Endothelial cell (in vitro differentiated cells): ENCODE data around the gene PRSS16. TPM values are rescaled to one million over a fixed set of nuclear protein-coding genes. Genes with fewer than 3 reads are reported as not detected.

Experiments
- DNase-seq: peaks from one replicate; pipeline ENCODE4 v3.0.0; 2021; ENCODE audit warnings: low spot score
- H3K27ac Mint-ChIP-seq: one replicate; pipeline ENCODE4 v1.8.0; 2021; ENCODE audit warnings: mixed read lengths, inconsistent platforms; ENCODE audit not compliant: unreplicated experiment
- H3K27me3 Mint-ChIP-seq: one replicate; pipeline ENCODE4 v1.8.0; 2021; ENCODE audit warnings: mild to moderate bottlenecking, moderate library complexity, mixed read lengths, inconsistent platforms; ENCODE audit not compliant: unreplicated experiment
- H3K36me3 Mint-ChIP-seq: one replicate; pipeline ENCODE4 v1.8.0; 2021; ENCODE audit warnings: mild to moderate bottlenecking, low read depth, mixed read lengths, inconsistent platforms; ENCODE audit not compliant: unreplicated experiment
- H3K4me1 Mint-ChIP-seq: one replicate; pipeline ENCODE4 v1.8.0; 2021; ENCODE audit warnings: mild to moderate bottlenecking, mixed read lengths, inconsistent platforms; ENCODE audit not compliant: unreplicated experiment
- H3K4me3 Mint-ChIP-seq: one replicate; pipeline ENCODE4 v1.8.0; 2021; ENCODE audit warnings: mild to moderate bottlenecking, mixed read lengths, inconsistent platforms; ENCODE audit not compliant: unreplicated experiment
- H3K9me3 Mint-ChIP-seq: one replicate; pipeline ENCODE4 v1.8.0; 2021; ENCODE audit warnings: mixed read lengths, inconsistent platforms; ENCODE audit not compliant: unreplicated experiment
- total RNA-seq: library from RNA; stranded (reverse); fragmentation: NEBNext Ultra II Directional; extraction: Animal tissue kit (Norgen Biotek cat#: 25700); gene quantifications from one replicate; pipeline ENCODE4 v1.2.1, GENCODE V29; 2021; ENCODE audit not compliant: unreplicated experiment
- TF ChIP-seq, protein P1 (sequence below): fragments of 200-600 bp; sonication (generic); IDR thresholded peaks from one replicate; pipeline ENCODE4 v1.5.0; 2021; ENCODE audit warnings: antibody characterized with exemption; ENCODE audit not compliant: unreplicated experiment

PRSS16 gene
- total RNA-seq, 1 donor from 2014 or later, result 6.1 TPM

DNA sequence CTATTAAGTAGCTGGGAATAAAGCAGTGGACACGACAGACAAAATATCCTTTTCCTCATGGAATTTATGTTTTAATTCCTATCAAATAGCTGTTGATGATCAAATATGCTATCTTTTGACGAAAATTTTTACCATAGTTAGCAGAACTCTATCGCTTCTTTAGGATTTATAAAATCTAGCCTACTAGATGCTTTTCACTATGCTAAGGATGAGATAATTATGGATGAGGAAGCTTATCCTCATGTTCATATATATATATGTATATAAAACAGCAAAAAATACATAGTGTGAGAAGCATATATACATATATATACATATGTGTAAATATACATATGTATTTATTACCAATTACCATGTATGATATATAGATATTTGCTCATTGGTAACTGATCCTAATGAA lies 12.9 kb upstream of the PRSS16 start:
- Mint-ChIP-seq H3K4me3 (peak overlapping the region; percentile 82), H3K27ac (no peak overlapping the region), H3K9me3 (no peaks in the 10 kb centered on the region), H3K4me1 (peaks cover 21% of the 10 kb centered on the region), H3K36me3 (no peaks in the 10 kb centered on the region), H3K27me3 (peaks cover 9% of the 10 kb centered on the region)
- DNase-seq, result no peak
- TF ChIP-seq, protein P1, sequence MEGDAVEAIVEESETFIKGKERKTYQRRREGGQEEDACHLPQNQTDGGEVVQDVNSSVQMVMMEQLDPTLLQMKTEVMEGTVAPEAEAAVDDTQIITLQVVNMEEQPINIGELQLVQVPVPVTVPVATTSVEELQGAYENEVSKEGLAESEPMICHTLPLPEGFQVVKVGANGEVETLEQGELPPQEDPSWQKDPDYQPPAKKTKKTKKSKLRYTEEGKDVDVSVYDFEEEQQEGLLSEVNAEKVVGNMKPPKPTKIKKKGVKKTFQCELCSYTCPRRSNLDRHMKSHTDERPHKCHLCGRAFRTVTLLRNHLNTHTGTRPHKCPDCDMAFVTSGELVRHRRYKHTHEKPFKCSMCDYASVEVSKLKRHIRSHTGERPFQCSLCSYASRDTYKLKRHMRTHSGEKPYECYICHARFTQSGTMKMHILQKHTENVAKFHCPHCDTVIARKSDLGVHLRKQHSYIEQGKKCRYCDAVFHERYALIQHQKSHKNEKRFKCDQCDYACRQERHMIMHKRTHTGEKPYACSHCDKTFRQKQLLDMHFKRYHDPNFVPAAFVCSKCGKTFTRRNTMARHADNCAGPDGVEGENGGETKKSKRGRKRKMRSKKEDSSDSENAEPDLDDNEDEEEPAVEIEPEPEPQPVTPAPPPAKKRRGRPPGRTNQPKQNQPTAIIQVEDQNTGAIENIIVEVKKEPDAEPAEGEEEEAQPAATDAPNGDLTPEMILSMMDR, result no peak

DNA sequence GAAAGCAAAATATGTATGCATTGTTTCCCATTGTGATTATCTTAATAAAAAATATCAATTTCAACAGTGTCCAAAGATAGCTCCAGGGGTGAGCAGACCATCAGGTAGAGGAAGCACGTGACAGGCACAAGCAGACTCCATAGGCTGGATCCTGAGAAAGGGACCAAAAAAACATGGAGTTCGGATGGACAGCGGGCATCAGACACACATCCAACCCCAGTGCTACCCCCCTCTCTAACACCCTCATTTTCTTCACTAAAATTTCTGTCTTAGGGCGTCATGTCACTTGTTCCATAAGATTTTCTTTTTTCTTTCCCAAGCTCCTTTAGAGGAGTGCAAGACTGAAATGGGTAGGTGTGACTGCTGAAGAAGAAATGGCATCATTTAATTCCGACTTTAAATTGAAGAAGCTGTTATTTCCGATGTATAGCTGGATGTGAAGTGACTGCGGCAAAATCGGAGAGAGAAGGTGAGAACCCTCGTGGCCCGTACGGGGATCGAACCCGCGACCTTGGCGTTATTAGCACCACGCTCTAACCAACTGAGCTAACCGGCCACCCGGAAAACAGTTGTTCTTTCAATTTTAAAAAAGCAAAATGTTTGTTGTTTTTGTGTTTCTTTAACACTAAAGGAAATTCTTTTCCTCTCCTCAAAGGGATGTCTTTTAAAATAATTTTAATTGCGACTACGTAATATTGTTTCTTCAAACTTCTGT lies 10.3 kb upstream of the PRSS16 start:
- TF ChIP-seq, protein P1, result no peak
- H3K27me3 Mint-ChIP-seq, result peaks cover 7% of the 10 kb centered on the region
- DNase-seq, result peak; percentile 42
- no peaks in the 10 kb centered on the region for H3K9me3 Mint-ChIP-seq
- no peaks in the 10 kb centered on the region for H3K36me3 Mint-ChIP-seq
- H3K4me3 Mint-ChIP-seq, result peak overlapping the region; percentile 86
- peaks cover 11% of the 10 kb centered on the region for H3K4me1 Mint-ChIP-seq
- peak overlapping the region; percentile 64 for H3K27ac Mint-ChIP-seq

DNA sequence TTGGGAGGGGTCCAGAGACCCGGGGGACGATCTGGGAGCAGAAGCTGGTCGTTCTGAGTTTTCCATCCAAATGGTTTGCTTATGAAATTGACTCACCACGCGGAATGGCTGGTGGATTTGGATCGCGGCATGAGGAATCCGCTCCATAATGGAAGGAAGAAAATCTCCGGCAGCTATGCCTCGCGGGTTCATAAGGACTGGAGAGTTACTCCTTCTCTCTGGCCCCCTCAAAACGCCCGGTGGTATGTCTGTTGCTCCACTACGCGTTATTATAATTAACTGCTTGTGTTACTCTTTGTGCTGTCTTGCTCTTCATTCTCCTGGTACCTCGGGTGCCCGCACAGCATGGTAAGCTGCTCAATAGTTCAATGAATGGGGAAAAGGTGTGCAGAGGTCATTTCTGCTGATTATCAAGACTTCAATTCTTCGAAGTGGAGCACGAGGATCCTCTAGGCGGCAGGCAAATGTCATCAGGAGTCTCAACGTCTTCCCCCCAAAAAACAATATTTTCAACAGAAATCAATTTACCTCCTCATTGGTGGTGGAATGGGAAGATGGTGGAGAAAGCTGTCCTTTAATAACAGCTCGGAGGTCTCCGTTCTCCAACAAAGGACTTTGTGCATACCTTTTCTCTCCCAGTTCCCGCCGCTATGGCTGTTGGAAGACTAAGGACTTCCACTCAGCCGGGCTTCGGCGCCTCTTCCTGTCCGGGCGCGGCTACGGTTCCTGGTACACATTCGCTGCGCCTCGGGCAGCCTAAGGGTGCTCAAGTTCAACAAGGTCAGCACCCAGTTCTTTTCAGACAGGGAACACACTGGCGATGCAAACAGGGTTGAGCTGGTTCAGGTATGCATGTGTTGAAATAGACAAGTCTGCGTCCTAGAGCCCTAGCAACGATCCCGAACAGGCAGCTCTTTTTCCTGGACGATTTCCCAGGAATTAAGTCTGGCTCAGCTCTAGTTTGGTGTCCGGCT lies 9.2 kb upstream of the PRSS16 start:
- no peaks in the 10 kb centered on the region for H3K9me3 Mint-ChIP-seq
- H3K27me3 Mint-ChIP-seq, result peaks cover 7% of the 10 kb centered on the region
- H3K4me3 Mint-ChIP-seq, result peak overlapping the region; percentile 86
- no peaks in the 10 kb centered on the region for H3K36me3 Mint-ChIP-seq
- TF ChIP-seq, protein P1, result no peak
- H3K27ac Mint-ChIP-seq, result peak overlapping the region; percentile 65
- peaks cover 11% of the 10 kb centered on the region for H3K4me1 Mint-ChIP-seq
- DNase-seq, result peak; percentile 26

DNA sequence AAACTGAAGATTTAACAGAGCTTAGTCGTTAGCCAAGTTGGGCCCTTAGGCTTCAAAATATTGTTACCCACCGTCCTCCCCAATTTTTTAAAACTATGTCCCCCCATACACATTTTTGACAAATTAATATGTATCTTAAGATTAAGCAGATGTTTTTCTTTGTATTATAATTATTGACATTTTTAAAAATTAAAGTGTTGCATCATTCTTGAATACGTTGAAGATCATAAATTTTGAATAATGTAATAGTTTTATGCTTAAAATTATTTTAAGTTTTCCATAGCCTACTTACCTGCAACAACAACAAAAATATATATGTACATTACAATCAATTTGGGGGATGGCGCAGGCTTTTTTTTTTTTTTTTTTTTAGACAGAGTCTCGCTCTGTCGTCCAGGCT lies 8.2 kb upstream of the PRSS16 start:
- DNase-seq, result no peak
- Mint-ChIP-seq H3K27me3 (peaks cover 7% of the 10 kb centered on the region), H3K27ac (peak overlapping the region; percentile 46), H3K4me1 (peaks cover 11% of the 10 kb centered on the region), H3K4me3 (no peak overlapping the region), H3K9me3 (no peaks in the 10 kb centered on the region), H3K36me3 (no peaks in the 10 kb centered on the region)
- TF ChIP-seq, protein P1, result no peak
